Heart left ventricle (tissue), 16 donors: ENCODE results near the gene DYSF. TPM values are rescaled to one million over a fixed set of nuclear protein-coding genes. Genes with fewer than 3 reads are reported as not detected.

Experiments
- ATAC-seq, 4 donors: fragments of 200-7000 bp; cut with Tn5 transposase; one replicate each; pipeline ENCODE4 v1.9.1; 2020 to 2022; ENCODE audit warnings: moderate library complexity in 4 of 4, mild to moderate bottlenecking in 3 of 4, moderate number of reproducible peaks in 1 of 4
- DNase-seq, 5 donors: peaks; one replicate each; pipeline ENCODE4 v3.0.0-alpha.2; 2020
- H3K27ac ChIP-seq, 12 donors: fragments of 200-600 bp; sonication (generic) in 4 of 12; one replicate each; pipeline versions ENCODE4 v1.5.0 to v1.8.0; 2016 to 2022; ENCODE audit warnings: mild to moderate bottlenecking in 2 of 12
- H3K27me3 ChIP-seq, 9 donors: fragments of 200-600 bp; sonication (generic) in 2 of 9; one replicate each; pipeline versions ENCODE4 v1.5.1 to v1.8.0; 2016 to 2022; ENCODE audit warnings: mild to moderate bottlenecking in 3 of 9
- H3K36me3 ChIP-seq, 9 donors: fragments of 200-600 bp; sonication (generic) in 2 of 9; one replicate each; pipeline versions ENCODE4 v1.5.0 to v1.8.0; 2018 to 2022; ENCODE audit warnings: mild to moderate bottlenecking in 2 of 9
- H3K4me1 ChIP-seq, 12 donors: fragments of 200-600 bp; sonication (generic) in 4 of 12; one replicate each; pipeline versions ENCODE4 v1.5.0 to v1.8.0; 2016 to 2022; ENCODE audit warnings: mild to moderate bottlenecking in 3 of 12
- H3K4me3 ChIP-seq, 12 donors: fragments of 200-600 bp; sonication (generic) in 4 of 12; one replicate each; pipeline versions ENCODE4 v1.5.0 to v1.8.0; 2017 to 2022; ENCODE audit warnings: mild to moderate bottlenecking in 9 of 12, moderate library complexity in 4 of 12
- H3K9me3 ChIP-seq, 12 donors: fragments of 200-600 bp; sonication (generic) in 4 of 12; one replicate each; pipeline versions ENCODE4 v1.5.0 to v1.8.0; 2016 to 2022; ENCODE audit warnings: mild to moderate bottlenecking in 1 of 12
- CTCF ChIP-seq, 12 donors: fragments of 200-600 bp; sonication (generic) in 4 of 12; IDR thresholded peaks; one replicate each; pipeline versions ENCODE4 v1.5.0 to v1.8.0; 2018 to 2022; ENCODE audit warnings: antibody characterized with exemption in 12 of 12, mild to moderate bottlenecking in 5 of 12
- POLR2A ChIP-seq, 2 donors: fragments of 450-650 bp; IDR thresholded peaks; one replicate each; pipeline ENCODE4 v1.6.1; 2017; ENCODE audit warnings: antibody characterized with exemption in 2 of 2, mild to moderate bottlenecking in 2 of 2, moderate library complexity in 2 of 2
- WGBS, 4 donors: extraction: QIAGEN DNeasy Blood & Tissue Kit in 2 of 4; methylation state at CpG; one replicate each; pipeline versions ENCODE4 v1.1.5 to v1.1.7; 2013 to 2018; 5-methylcytosine and 5-hydroxymethylcytosine counted together
- intact Hi-C, 10 donors: fragments of 100-400 bp; cut with DNase I; formaldehyde crosslinking; loops; one replicate each; pipeline versions ENCODE4 v1.11.1 to v1.14.2; 2022
- polyA plus RNA-seq, 2 donors: library from polyadenylated mRNA; stranded (reverse); fragments of 200-250 nt; gene quantifications; one replicate each; pipeline ENCODE4 v1.2.3, GENCODE V29; 2013
- total RNA-seq, 9 donors: library from RNA; depleted of rRNA in 2 of 9; stranded (reverse); fragments of >200 nt in 2 of 9; fragmentation: NEBNext Ultra II Directional in 3 of 9; extraction: Animal tissue kit (Norgen Biotek cat#: 25700) in 3 of 9; gene quantifications; one replicate each; pipeline versions ENCODE4 v1.1.0 to v1.2.4, GENCODE V29; 2016 to 2023
- donor health status: ischemic (EF 13 %, LVEDD 7.1; RV severe dilation, severe dysfunction).
- donor health status: healthy with polysubstance abuse.
- donor health status: DM: no; HTN: yes; CAD: no.
- donor health status: DM: no; HTN: no; CAD: no.
- donor health status: ischemic (EF 25% LVEDD 6.9; RV normal size, moderate dysfunction).
- donor health status: ischemic (EF 25% LVEDD 5.7; RV mildly dilated, moderate dysfunction).
- donor health status: healthy.
- donor health status: DM: yes; HTN: yes; CAD: no.
- donor health status: ischemic (EF 35%, LVEDD 5.7; RV mildly dilated, moderate dysfunction).
- donor health status: nonischemic (EF 11% LVEDD 7.7; RV severe dilation, severe dysfunction).
- donor health status: DM: yes; HTN: yes; CAD: no.
- donor health status: PGD.
- donor health status: ischemic (EF 29% LVEDD 5.4; RV normal size, mild dysfunction).
- donor health status: nonischemic (EF 23%, LVEDD 6.1; RV moderate dilation, normal function).

The DYSF gene
- total and polyA plus RNA-seq, 11 donors, result 25.5 to 99.9 (median 78.6) TPM

- H3K4me3 ChIP-seq, result no peak overlapping the region
- H3K9me3 ChIP-seq, result no peaks in the 10 kb centered on the region
- DNase-seq (no peak), ATAC-seq (no peak)
- intact Hi-C loops, result no loop called here
- peaks cover 0 to 13% (median 2%) of the 10 kb centered on the region in 12 donors for H3K4me1 ChIP-seq
- TF ChIP-seq CTCF (IDR thresholded peaks at IDR 0.05) (no peak), POLR2A (IDR thresholded peaks at IDR 0.05) (no peak)
- no peaks in the 10 kb centered on the region for H3K36me3 ChIP-seq
- no peaks in the 10 kb centered on the region for H3K27me3 ChIP-seq
- H3K27ac ChIP-seq, result no peak overlapping the region
Measured at GRCh38 chr2:71734620-71735019, 281.3 kb downstream of the DYSF start.

GRCh38 chr2:71735676-71736075 lies 282.3 kb downstream of the DYSF start:
- intact Hi-C loops, result no loop called here
- no peak for TF ChIP-seq CTCF (IDR thresholded peaks at IDR 0.05)
- TF ChIP-seq POLR2A (IDR thresholded peaks at IDR 0.05), result no peak
- H3K4me1 ChIP-seq, result peaks cover 0 to 13% (median 2%) of the 10 kb centered on the region in 12 donors
- peaks cover 0 to 5% (median 0%) of the 10 kb centered on the region in 12 donors for H3K9me3 ChIP-seq
- no peaks in the 10 kb centered on the region for H3K27me3 ChIP-seq
- H3K27ac ChIP-seq, result no peak overlapping the region
- WGBS, 4 donors, result 89 to 99% (median 94%) methylated on average over 1 of the region's 1 CpG
- ATAC-seq, result no peak
- H3K36me3 ChIP-seq, result no peaks in the 10 kb centered on the region
- DNase-seq, result no peak
- no peak overlapping the region for H3K4me3 ChIP-seq

Other genes starting within 250 kb of the DYSF start
- 10 to 100 TPM; 38.3 to 89.0 (median 53.2) TPM for gene PAIP2B, start 226.5 kb upstream of the DYSF start, total RNA-seq
- 10 to 100 TPM; 11.9 to 22.2 TPM for gene PAIP2B, start 226.5 kb upstream of the DYSF start, polyA plus RNA-seq
- 100 to 1,000 TPM in 1 of 9 donors, 10 to 100 TPM in 8; 61.1 to 100 (median 84.1) TPM for gene ZNF638, start 121.8 kb upstream of the DYSF start, total RNA-seq
- gene ZNF638, start 121.8 kb upstream of the DYSF start, polyA plus RNA-seq, result 100 to 1,000 TPM in 1 of 2 donors, 10 to 100 TPM in 1; 48.6 to 118 TPM